HG03378 (cell line): ENCODE measurements around the gene CACNA1A.
"Not testable (repeated sequence)": the region's sequence is repeated elsewhere in the genome, so short reads cannot be mapped to it uniquely, and the experiment has no call there.

Source experiments
- ATAC-seq: cut with Tn5 transposase; IDR thresholded peaks from one replicate; pipeline ENCODE4 v1.9.1; 2021; ENCODE audit warnings: mild to moderate bottlenecking, moderate library complexity; ENCODE audit not compliant: unreplicated experiment

The CACNA1A gene

GRCh38 chr19:13506471-13506820 is at the start of gene CACNA1A:
Gene CACNA1A, minus strand, starts transcription at chr19:13506479. Its CDS starts 255 bp downstream, at chr19:13506224.
- no peak for ATAC-seq

- ATAC-seq, result no peak
These were observed 48.4 kb upstream of the CACNA1A start for GRCh38 chr19:13554506-13555240.

- no peak for ATAC-seq
These were observed 47.7 kb upstream of the CACNA1A start for GRCh38 chr19:13553880-13554400.

- ATAC-seq, result no peak
These were observed 41.9 kb upstream of the CACNA1A start for GRCh38 chr19:13548131-13548530.

- no peak for ATAC-seq
These were observed 40.8 kb upstream of the CACNA1A start for GRCh38 chr19:13547102-13547501.

- no peak for ATAC-seq
These were observed 38.1 kb upstream of the CACNA1A start for GRCh38 chr19:13544423-13544822.

GRCh38 chr19:13541554-13541953 is 35.3 kb upstream of the CACNA1A start:
- ATAC-seq, result no peak

GRCh38 chr19:13539332-13539731 is 33.1 kb upstream of the CACNA1A start:
- no peak for ATAC-seq

GRCh38 chr19:13538601-13539253 is 32.4 kb upstream of the CACNA1A start:
- ATAC-seq, result no peak

GRCh38 chr19:13537454-13537853 is 31.2 kb upstream of the CACNA1A start:
- no peak for ATAC-seq

- ATAC-seq, result no peak
These were observed 24.4 kb upstream of the CACNA1A start for GRCh38 chr19:13530720-13531119.

- ATAC-seq, result not testable (repeated sequence)
These were observed 23.4 kb upstream of the CACNA1A start for GRCh38 chr19:13529721-13530120.

GRCh38 chr19:13526552-13526951 is 20.3 kb upstream of the CACNA1A start:
- no peak for ATAC-seq

- no peak for ATAC-seq
These were observed 14.8 kb upstream of the CACNA1A start for GRCh38 chr19:13521066-13521465.

GRCh38 chr19:13511947-13512346 is 5.7 kb upstream of the CACNA1A start:
- no peak for ATAC-seq

GRCh38 chr19:13507053-13507611 is 853 bp upstream of the CACNA1A start:
- no peak for ATAC-seq

GRCh38 chr19:13505761-13506470 is 363 bp downstream of the CACNA1A start:
- ATAC-seq, result no peak

GRCh38 chr19:13505164-13505695 is 1.0 kb downstream of the CACNA1A start:
- no peak for ATAC-seq

GRCh38 chr19:13503570-13504235 is 2.6 kb downstream of the CACNA1A start:
- ATAC-seq, result no peak

- ATAC-seq, result no peak
These were observed 4.0 kb downstream of the CACNA1A start for GRCh38 chr19:13502231-13502630.

GRCh38 chr19:13499692-13500091 is 6.6 kb downstream of the CACNA1A start:
- no peak for ATAC-seq
